CD4-positive, alpha-beta T cell treated with Interleukin-4 for 4 hours (primary cell): Measurements from ENCODE around the gene CLEC10A.
A peak's percentile ranks its signal among the peaks of the same experiment; 100 is the strongest.

Experiments
- DNase-seq: peaks from one replicate; pipeline ENCODE4 v3.0.0-alpha.2; 2020

Gene CLEC10A

GRCh38 chr17:7035591-7036368 is 44.3 kb downstream of the CLEC10A start, which contains the start of gene SLC16A13:
Gene SLC16A13 (plus strand): TSS chr17:7036015. CDS start chr17:7036383, 368 bp downstream.
- peak; percentile 98 for DNase-seq

GRCh38 chr17:7034955-7035590 is 45.0 kb downstream of the CLEC10A start:
- peak; percentile 64 for DNase-seq

- peak; percentile 48 for DNase-seq
These were observed 50.4 kb downstream of the CLEC10A start for GRCh38 chr17:7029659-7030058.

- no peak for DNase-seq
These were observed 51.0 kb downstream of the CLEC10A start for GRCh38 chr17:7029096-7029495.

- no peak for DNase-seq
These were observed 52.7 kb downstream of the CLEC10A start for GRCh38 chr17:7027335-7027734.

GRCh38 chr17:7026471-7027115 is 53.5 kb downstream of the CLEC10A start:
- DNase-seq: no peak

- DNase-seq: no peak
These were observed 54.8 kb downstream of the CLEC10A start for GRCh38 chr17:7025245-7025644.
